Prostate gland (tissue), 2 donors: ENCODE measurements around the gene CPNE4. TPM values are rescaled to one million over a fixed set of nuclear protein-coding genes. Genes with fewer than 3 reads are reported as not detected.

Source experiments
- DNase-seq: peaks from one replicate; pipeline ENCODE4 v3.0.0-alpha.2; 2019; ENCODE audit warnings: low spot score
- H3K27ac ChIP-seq, 2 donors: fragments of 200-600 bp; sonication (generic); 2 replicates each; pipeline ENCODE4 v1.5.1; 2017 to 2019
- H3K27me3 ChIP-seq: fragments of 200-600 bp; sonication (generic); replicated peaks from 2 replicates; pipeline ENCODE4 v1.5.1; 2019; ENCODE audit not compliant: insufficient read depth
- H3K36me3 ChIP-seq, 2 donors: fragments of 200-600 bp; sonication (generic); 1 replicate in 1 of 2; 2 replicates in 1 of 2; pipeline versions ENCODE4 v1.5.1 to v1.8.1; 2017 to 2019
- H3K4me1 ChIP-seq: fragments of 200-600 bp; sonication (generic); replicated peaks from 2 replicates; pipeline ENCODE4 v1.5.1; 2019
- H3K4me3 ChIP-seq, 2 donors: fragments of 200-600 bp; sonication (generic); 2 replicates each; pipeline ENCODE4 v1.5.1; 2017 to 2019
- H3K9me3 ChIP-seq: fragments of 200-600 bp; sonication (generic); 2 replicates; pipeline ENCODE4 v1.5.1; 2017
- POLR2A ChIP-seq: fragments of 450-650 bp; IDR thresholded peaks from one replicate; pipeline ENCODE4 v1.6.1; 2016; ENCODE audit warnings: antibody characterized with exemption, mild to moderate bottlenecking
- POLR2AphosphoS5 ChIP-seq: sonication (generic); formaldehyde crosslinking; IDR thresholded peaks from one replicate; pipeline ENCODE4 v1.6.1; 2017; ENCODE audit warnings: antibody characterized with exemption
- WGBS: methylation state at CpG from one replicate; pipeline ENCODE4 v1.1.5; 2018; 5-methylcytosine and 5-hydroxymethylcytosine counted together
- intact Hi-C: fragments of 100-400 bp; cut with DNase I; formaldehyde crosslinking; loops from one replicate; pipeline ENCODE4 v1.14.2; 2022
- total RNA-seq, 2 donors: library from RNA; depleted of rRNA; stranded (reverse); fragments of >200 nt; gene quantifications; one replicate each; pipeline ENCODE4 v1.1.0, GENCODE V29; 2016
- TF ChIP-seq, protein P1 (sequence below), 4 experiments: fragments of 200-600 bp in 2 of 4; fragments of 450-650 bp in 2 of 4; sonication (generic) in 2 of 4; IDR thresholded peaks; 1 replicate in 3 of 4; 2 replicates in 1 of 4; pipeline ENCODE4 v1.5.1; 2016 to 2019; ENCODE audit warnings: antibody characterized with exemption in 4 of 4, mild to moderate bottlenecking in 2 of 4, moderate library complexity in 2 of 4

CPNE4 gene
- total RNA-seq, 2 donors from 2014 or later: 39.9 to 68.2 TPM

DNA sequence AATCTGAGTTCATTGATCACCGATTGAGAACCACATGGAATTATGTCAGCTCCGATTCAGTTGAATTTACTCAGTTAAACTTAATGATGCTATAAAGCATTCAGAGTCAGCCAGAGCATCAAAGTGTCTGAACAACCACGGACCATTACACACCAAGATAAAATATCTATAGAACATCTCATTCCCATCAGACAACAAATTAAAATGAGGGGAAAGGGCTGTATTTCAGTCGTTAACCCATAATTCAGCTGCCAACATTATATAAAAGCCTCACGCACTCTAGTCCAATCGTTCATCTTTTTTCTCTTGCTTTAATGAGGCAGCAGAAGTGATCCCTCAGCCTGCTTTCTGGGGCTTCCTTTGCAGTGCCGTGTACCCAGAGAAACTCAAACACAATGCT is 11.9 kb downstream of the CPNE4 start:
- intact Hi-C loops: no loop called here
- Histone ChIP-seq H3K36me3 (no peaks in the 10 kb centered on the region), H3K4me3 (no peak overlapping the region), H3K9me3 (no peaks in the 10 kb centered on the region), H3K27ac (no peak overlapping the region), H3K27me3 (no peaks in the 10 kb centered on the region), H3K4me1 (no peaks in the 10 kb centered on the region)
- DNase-seq: no peak
- WGBS: 16% methylated on average over 7 of the region's 7 CpGs
- no peak for TF ChIP-seq POLR2AphosphoS5
- TF ChIP-seq, protein P1, sequence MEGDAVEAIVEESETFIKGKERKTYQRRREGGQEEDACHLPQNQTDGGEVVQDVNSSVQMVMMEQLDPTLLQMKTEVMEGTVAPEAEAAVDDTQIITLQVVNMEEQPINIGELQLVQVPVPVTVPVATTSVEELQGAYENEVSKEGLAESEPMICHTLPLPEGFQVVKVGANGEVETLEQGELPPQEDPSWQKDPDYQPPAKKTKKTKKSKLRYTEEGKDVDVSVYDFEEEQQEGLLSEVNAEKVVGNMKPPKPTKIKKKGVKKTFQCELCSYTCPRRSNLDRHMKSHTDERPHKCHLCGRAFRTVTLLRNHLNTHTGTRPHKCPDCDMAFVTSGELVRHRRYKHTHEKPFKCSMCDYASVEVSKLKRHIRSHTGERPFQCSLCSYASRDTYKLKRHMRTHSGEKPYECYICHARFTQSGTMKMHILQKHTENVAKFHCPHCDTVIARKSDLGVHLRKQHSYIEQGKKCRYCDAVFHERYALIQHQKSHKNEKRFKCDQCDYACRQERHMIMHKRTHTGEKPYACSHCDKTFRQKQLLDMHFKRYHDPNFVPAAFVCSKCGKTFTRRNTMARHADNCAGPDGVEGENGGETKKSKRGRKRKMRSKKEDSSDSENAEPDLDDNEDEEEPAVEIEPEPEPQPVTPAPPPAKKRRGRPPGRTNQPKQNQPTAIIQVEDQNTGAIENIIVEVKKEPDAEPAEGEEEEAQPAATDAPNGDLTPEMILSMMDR (IDR thresholded peaks at IDR 0.05): no peak
- TF ChIP-seq POLR2A: no peak

- Histone ChIP-seq H3K27ac (no peak overlapping the region), H3K27me3 (no peaks in the 10 kb centered on the region), H3K9me3 (no peaks in the 10 kb centered on the region), H3K4me3 (no peak overlapping the region), H3K4me1 (no peaks in the 10 kb centered on the region), H3K36me3 (no peaks in the 10 kb centered on the region)
- TF ChIP-seq, protein P1 (IDR thresholded peaks at IDR 0.05): no peak
- TF ChIP-seq POLR2A (no peak), POLR2AphosphoS5 (no peak)
- DNase-seq: no peak
- 23% methylated on average over 3 of the region's 3 CpGs for WGBS
- intact Hi-C loops: no loop called here
Measured at GRCh38 chr3:132020058-132020457, 14.8 kb downstream of the CPNE4 start.

- Histone ChIP-seq H3K4me3 (no peak overlapping the region), H3K27me3 (no peaks in the 10 kb centered on the region), H3K36me3 (no peaks in the 10 kb centered on the region), H3K27ac (no peak overlapping the region), H3K9me3 (no peaks in the 10 kb centered on the region), H3K4me1 (no peaks in the 10 kb centered on the region)
- TF ChIP-seq POLR2AphosphoS5 (no peak), POLR2A (no peak)
- TF ChIP-seq, protein P1 (IDR thresholded peaks at IDR 0.05): no peak
- intact Hi-C loops: no loop called here
- no peak for DNase-seq
- WGBS: 90% methylated on average over 3 of the region's 3 CpGs
Measured at GRCh38 chr3:132017137-132017536, 17.7 kb downstream of the CPNE4 start.

GRCh38 chr3:132016061-132017041 is 18.5 kb downstream of the CPNE4 start:
- no peaks in the 10 kb centered on the region for H3K36me3 ChIP-seq
- H3K27me3 ChIP-seq: no peaks in the 10 kb centered on the region
- no peaks in the 10 kb centered on the region for H3K4me1 ChIP-seq
- TF ChIP-seq, protein P1 (IDR thresholded peaks at IDR 0.05): no peak
- TF ChIP-seq POLR2A (no peak), POLR2AphosphoS5 (no peak)
- no peak for DNase-seq
- no peaks in the 10 kb centered on the region for H3K9me3 ChIP-seq
- no peak overlapping the region for H3K27ac ChIP-seq
- H3K4me3 ChIP-seq: no peak overlapping the region
- 78% methylated on average over 7 of the region's 7 CpGs for WGBS
- intact Hi-C loops: no loop called here

DNA sequence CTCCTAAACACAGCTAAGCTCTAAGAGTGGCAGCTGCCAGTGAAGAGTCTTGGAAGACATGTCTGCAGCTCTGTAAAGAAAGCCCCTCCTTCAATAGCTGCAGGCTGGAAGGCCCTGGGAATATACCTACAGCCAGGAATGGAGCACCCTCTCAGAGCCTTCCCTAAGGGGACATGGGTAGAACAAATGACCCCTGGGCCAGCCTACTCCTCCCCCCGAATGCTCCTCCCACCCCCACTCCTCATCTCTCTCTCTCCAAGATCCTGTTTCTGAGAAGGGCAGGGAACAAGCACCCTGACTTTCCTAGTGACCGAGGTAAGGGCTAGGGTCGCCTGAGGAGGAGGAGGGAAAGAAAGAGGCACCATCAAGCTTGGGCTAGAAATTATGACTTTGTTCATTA is 20.7 kb downstream of the CPNE4 start:
- 69% methylated on average over 3 of the region's 3 CpGs for WGBS
- no peaks in the 10 kb centered on the region for H3K27me3 ChIP-seq
- no peaks in the 10 kb centered on the region for H3K36me3 ChIP-seq
- DNase-seq: no peak
- no peak overlapping the region for H3K4me3 ChIP-seq
- no peaks in the 10 kb centered on the region for H3K9me3 ChIP-seq
- H3K27ac ChIP-seq: no peak overlapping the region
- intact Hi-C loops: no loop called here
- TF ChIP-seq, protein P1 (IDR thresholded peaks at IDR 0.05): no peak
- no peak for TF ChIP-seq POLR2A
- no peak for TF ChIP-seq POLR2AphosphoS5
- H3K4me1 ChIP-seq: no peaks in the 10 kb centered on the region
